ENCODE measurements around the gene ARRDC1. TPM values are rescaled to one million over a fixed set of nuclear protein-coding genes. Genes with fewer than 3 reads are reported as not detected.
"Not testable (repeated sequence)": the region's sequence is repeated elsewhere in the genome, so short reads cannot be mapped to it uniquely, and the experiment has no call there.

The ARRDC1 gene
- total and polyA plus RNA-seq, 8 donors: 31.8 to 185 (median 131) TPM

DNA sequence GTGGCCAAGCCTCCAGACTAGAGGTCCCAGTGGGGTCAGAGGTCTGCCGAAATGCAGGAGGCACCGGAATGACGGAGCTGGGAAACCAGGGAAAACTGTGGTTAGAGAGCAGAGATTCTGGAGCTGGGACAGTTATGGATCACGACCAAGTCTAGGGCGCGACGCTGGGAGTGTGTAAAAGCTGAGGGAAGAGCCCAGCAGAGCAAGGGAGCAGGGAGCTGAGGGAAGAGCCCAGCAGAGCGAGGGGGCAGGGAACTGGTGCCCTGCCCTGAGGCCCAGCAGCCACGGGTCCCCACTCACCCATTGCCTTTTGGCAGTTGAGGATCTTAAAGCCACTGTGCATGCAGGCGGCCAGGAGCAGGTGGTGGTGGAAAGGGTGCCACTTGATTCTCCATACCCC is 41.4 kb upstream of the ARRDC1 start:
- H3K27ac ChIP-seq: no peak overlapping the region
- WGBS, 5 donors: 90 to 95% (median 90%) methylated on average over 10 of the region's 10 CpGs
- no peak overlapping the region for H3K4me3 ChIP-seq
- H3K4me1 ChIP-seq: no peaks in the 10 kb centered on the region
- DNase-seq: no peak
- intact Hi-C loops (cut with DNase I; ENCODE audit: low total_unique reads): no loop called here
- no peak for TF ChIP-seq POLR2A (IDR thresholded peaks at IDR 0.05)
- TF ChIP-seq, protein P1, sequence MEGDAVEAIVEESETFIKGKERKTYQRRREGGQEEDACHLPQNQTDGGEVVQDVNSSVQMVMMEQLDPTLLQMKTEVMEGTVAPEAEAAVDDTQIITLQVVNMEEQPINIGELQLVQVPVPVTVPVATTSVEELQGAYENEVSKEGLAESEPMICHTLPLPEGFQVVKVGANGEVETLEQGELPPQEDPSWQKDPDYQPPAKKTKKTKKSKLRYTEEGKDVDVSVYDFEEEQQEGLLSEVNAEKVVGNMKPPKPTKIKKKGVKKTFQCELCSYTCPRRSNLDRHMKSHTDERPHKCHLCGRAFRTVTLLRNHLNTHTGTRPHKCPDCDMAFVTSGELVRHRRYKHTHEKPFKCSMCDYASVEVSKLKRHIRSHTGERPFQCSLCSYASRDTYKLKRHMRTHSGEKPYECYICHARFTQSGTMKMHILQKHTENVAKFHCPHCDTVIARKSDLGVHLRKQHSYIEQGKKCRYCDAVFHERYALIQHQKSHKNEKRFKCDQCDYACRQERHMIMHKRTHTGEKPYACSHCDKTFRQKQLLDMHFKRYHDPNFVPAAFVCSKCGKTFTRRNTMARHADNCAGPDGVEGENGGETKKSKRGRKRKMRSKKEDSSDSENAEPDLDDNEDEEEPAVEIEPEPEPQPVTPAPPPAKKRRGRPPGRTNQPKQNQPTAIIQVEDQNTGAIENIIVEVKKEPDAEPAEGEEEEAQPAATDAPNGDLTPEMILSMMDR (IDR thresholded peaks at IDR 0.05): no peak
- TF ChIP-seq EP300 (IDR thresholded peaks at IDR 0.05): no peak
- no peak for TF ChIP-seq POLR2AphosphoS5 (IDR thresholded peaks at IDR 0.05)
- peaks cover 19 to 65% (median 60%) of the 10 kb centered on the region in 4 donors for H3K36me3 ChIP-seq
- no peaks in the 10 kb centered on the region for H3K9me3 ChIP-seq
- no peaks in the 10 kb centered on the region for H3K27me3 ChIP-seq

DNA sequence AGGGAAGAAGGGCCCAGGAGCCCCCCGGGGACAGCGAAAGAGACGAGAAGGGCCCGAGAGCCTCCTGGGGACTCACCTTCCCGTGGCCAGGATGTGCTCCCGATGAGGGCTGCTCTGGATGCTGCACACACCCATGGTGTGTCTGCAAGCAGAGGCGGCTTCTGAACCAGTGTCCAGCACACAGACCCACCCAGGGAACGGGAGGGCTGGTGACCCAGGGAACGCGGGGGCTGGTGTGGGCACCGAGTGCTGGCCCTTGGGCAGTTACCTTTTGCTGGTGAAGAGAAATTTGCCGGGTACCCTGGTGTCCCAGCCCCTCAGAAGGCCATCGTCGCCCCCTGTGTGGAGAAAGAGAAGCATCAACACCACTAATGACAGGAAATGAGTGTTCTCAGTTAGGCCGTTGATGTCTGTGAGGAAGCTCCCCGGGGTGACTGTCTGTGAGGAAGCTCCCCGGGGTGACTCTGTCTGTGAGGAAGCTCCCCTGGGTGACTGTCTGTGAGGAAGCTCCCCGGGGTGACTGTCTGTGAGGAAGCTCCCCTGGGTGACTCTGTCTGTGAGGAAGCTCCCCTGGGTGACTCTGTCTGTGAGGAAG is 40.6 kb upstream of the ARRDC1 start:
- Histone ChIP-seq H3K4me3 (no peak overlapping the region), H3K27ac (no peak overlapping the region), H3K4me1 (no peaks in the 10 kb centered on the region), H3K27me3 (no peaks in the 10 kb centered on the region), H3K9me3 (no peaks in the 10 kb centered on the region), H3K36me3 (peaks cover 19 to 58% (median 52%) of the 10 kb centered on the region in 4 donors)
- intact Hi-C loops (cut with DNase I; ENCODE audit: low total_unique reads): no loop called here
- 85 to 91% (median 90%) methylated on average over 16 to 18 of the region's 18 CpGs for WGBS, 5 donors
- TF ChIP-seq EP300 (IDR thresholded peaks at IDR 0.05) (no peak), POLR2A (IDR thresholded peaks at IDR 0.05) (no peak), POLR2AphosphoS5 (IDR thresholded peaks at IDR 0.05) (no peak)
- TF ChIP-seq, protein P1 (IDR thresholded peaks at IDR 0.05): no peak
- DNase-seq: no peak

DNA sequence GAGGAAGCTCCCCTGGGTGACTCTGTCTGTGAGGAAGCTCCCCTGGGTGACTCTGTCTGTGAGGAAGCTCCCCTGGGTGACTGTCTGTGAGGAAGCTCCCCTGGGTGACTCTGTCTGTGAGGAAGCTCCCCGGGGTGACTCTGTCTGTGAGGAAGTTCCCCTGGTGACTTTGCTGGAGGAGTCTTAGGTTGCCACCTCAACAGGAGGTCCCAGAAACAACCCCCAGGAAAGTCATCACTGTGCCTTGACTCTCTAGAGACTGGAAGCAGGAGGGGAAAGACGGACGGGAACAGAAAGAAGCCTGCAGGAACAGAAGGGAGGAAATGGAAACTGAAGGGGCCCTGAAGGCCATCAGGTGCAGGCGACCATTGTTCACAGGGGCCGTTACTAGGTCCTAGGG is 37.0 kb upstream of the ARRDC1 start:
- WGBS, 5 donors: 83 to 91% (median 89%) methylated on average over 5 of the region's 5 CpGs
- H3K36me3 ChIP-seq: peaks cover 28 to 55% (median 53%) of the 10 kb centered on the region in 4 donors
- H3K27ac ChIP-seq; H3K4me3 ChIP-seq; H3K4me1 ChIP-seq; H3K9me3 ChIP-seq; DNase-seq; intact Hi-C loops (cut with DNase I; ENCODE audit: low total_unique reads); H3K27me3 ChIP-seq: not testable (repeated sequence)

DNA sequence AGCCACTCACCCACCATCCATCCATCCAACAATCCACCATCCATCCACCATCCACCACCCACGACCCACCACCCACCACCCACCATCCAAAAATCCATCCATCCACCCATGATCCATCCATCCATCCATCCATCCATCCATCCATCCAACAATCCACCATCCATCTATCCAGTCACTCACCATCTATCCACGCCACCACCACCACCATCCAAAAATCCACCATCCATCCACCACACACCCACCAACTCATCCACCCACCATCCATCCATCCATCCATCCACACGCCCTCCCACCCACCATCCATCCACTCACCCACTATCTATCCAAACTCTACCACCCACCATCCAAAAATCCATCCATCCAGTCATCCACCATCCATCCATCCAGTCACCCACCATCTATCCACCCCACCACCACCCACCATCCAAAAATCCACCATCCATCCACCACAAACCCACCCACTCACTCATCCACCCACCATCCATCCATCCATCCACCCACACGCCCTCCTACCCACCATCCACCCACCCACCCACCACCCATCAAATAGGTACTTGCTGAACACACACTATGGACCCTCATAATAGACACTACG is 35.8 kb upstream of the ARRDC1 start:
- H3K27ac ChIP-seq: no peak overlapping the region
- no peaks in the 10 kb centered on the region for H3K9me3 ChIP-seq
- no peaks in the 10 kb centered on the region for H3K27me3 ChIP-seq
- TF ChIP-seq POLR2A (IDR thresholded peaks at IDR 0.05) (no peak), EP300 (IDR thresholded peaks at IDR 0.05) (no peak), POLR2AphosphoS5 (IDR thresholded peaks at IDR 0.05) (no peak)
- TF ChIP-seq, protein P1 (IDR thresholded peaks at IDR 0.05): no peak
- intact Hi-C loops (cut with DNase I; ENCODE audit: low total_unique reads): no loop called here
- peaks cover 25 to 55% (median 53%) of the 10 kb centered on the region in 4 donors for H3K36me3 ChIP-seq
- H3K4me1 ChIP-seq: no peaks in the 10 kb centered on the region
- 95 to 97% (median 96%) methylated on average over 5 of the region's 5 CpGs for WGBS, 5 donors
- no peak overlapping the region for H3K4me3 ChIP-seq
- no peak for DNase-seq

DNA sequence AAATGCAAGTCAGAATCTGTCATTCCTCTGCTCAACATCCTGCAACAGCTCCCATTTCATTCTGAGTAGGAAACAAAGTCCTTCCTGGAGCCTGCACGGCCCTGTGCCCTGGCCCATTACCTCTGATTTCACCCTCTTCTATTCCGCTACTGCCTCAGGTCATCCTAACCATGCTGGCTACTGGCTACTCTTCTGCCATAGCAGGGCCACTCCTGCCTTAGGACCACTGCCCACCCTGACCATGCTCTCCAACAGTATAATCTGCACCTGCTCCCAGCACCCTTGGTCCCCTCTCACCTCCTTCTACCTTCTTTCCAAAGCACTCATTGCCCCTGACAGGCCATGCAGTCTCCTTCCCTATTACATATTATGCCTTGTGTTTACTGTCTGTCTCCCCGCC is 34.9 kb upstream of the ARRDC1 start:
- H3K27ac ChIP-seq: no peak overlapping the region
- H3K4me1 ChIP-seq: peaks cover 0 to 7% (median 3%) of the 10 kb centered on the region in 4 donors
- no peaks in the 10 kb centered on the region for H3K9me3 ChIP-seq
- H3K27me3 ChIP-seq: no peaks in the 10 kb centered on the region
- TF ChIP-seq, protein P1 (IDR thresholded peaks at IDR 0.05): no peak
- TF ChIP-seq EP300 (IDR thresholded peaks at IDR 0.05) (no peak), POLR2A (IDR thresholded peaks at IDR 0.05) (no peak), POLR2AphosphoS5 (IDR thresholded peaks at IDR 0.05) (no peak)
- H3K4me3 ChIP-seq: no peak overlapping the region
- intact Hi-C loops (cut with DNase I; ENCODE audit: low total_unique reads): no loop called here
- no peak for DNase-seq
- WGBS, 5 donors: 96 to 100% (median 99%) methylated on average over 3 of the region's 3 CpGs
- H3K36me3 ChIP-seq: peaks cover 30 to 60% (median 58%) of the 10 kb centered on the region in 4 donors
